WTC11 (cell line): ENCODE results near the gene FGF22. TPM values are rescaled to one million over a fixed set of nuclear protein-coding genes. Genes with fewer than 3 reads are reported as not detected.

ENCODE experiments used
- ATAC-seq: fragments of 200-7000 bp; cut with Tn5 transposase; 2 replicates; pipeline ENCODE4 v1.10.0; 2021; ENCODE audit warnings: mild to moderate bottlenecking, moderate library complexity
- CTCF ChIA-PET: fragments of 300-600 bp; sonication (Branson Sonifier 250); formaldehyde crosslinking; loops from one replicate; lab custom pipeline; 2021; ENCODE audit warnings: antibody characterized with exemption; lab: Charles Lee
- POLR2A ChIA-PET: fragments of 350-600 bp; sonication (Branson Sonifier 250); formaldehyde crosslinking; loops from one replicate; lab custom pipeline; 2021; ENCODE audit warnings: antibody characterized with exemption; lab: Charles Lee
- DNase-seq: peaks from one replicate; pipeline ENCODE4 v3.0.0; 2021; ENCODE audit warnings: low spot score
- H3K27ac Mint-ChIP-seq: 2 replicates; pipeline ENCODE4 v1.8.0; 2021; ENCODE audit warnings: mixed read lengths
- H3K27me3 Mint-ChIP-seq: 2 replicates; pipeline ENCODE4 v1.8.0; 2021; ENCODE audit warnings: low read depth, mild to moderate bottlenecking, moderate library complexity, mixed read lengths
- H3K36me3 Mint-ChIP-seq: 2 replicates; pipeline ENCODE4 v1.8.0; 2021; ENCODE audit warnings: mixed read lengths
- H3K4me1 Mint-ChIP-seq: 2 replicates; pipeline ENCODE4 v1.8.0; 2022; ENCODE audit warnings: mixed read lengths
- H3K4me3 Mint-ChIP-seq: 2 replicates; pipeline ENCODE4 v1.8.0; 2021; ENCODE audit warnings: mild to moderate bottlenecking, moderate library complexity, mixed read lengths
- H3K9me3 Mint-ChIP-seq: 2 replicates; pipeline ENCODE4 v1.8.0; 2021; ENCODE audit warnings: mixed read lengths
- CREM ChIP-seq: sonication (generic); formaldehyde crosslinking; IDR thresholded peaks from 2 replicates; pipeline ENCODE4 v1.8.1; 2022; ENCODE audit warnings: mild to moderate bottlenecking, missing genetic modification reagents, moderate library complexity
- CTCF ChIP-seq: fragments of 200-600 bp; IDR thresholded peaks from 2 replicates; pipeline ENCODE4 v1.8.0; 2022; ENCODE audit warnings: antibody characterized with exemption
- E2F4 ChIP-seq: sonication (generic); formaldehyde crosslinking; IDR thresholded peaks from 2 replicates; pipeline ENCODE4 v1.8.1; 2022; ENCODE audit warnings: low read depth, mild to moderate bottlenecking, moderate library complexity, missing genetic modification reagents, borderline replicate concordance
- E2F5 ChIP-seq: sonication (generic); formaldehyde crosslinking; IDR thresholded peaks from 2 replicates; pipeline ENCODE4 v1.8.1; 2022; ENCODE audit warnings: mild to moderate bottlenecking, moderate library complexity, missing genetic modification reagents
- EMX1 ChIP-seq: fragments of 250-450 bp; sonication (Bioruptor Pico); IDR thresholded peaks from 2 replicates; pipeline ENCODE4 v1.8.0; 2021; ENCODE audit warnings: mild to moderate bottlenecking
- ESRRA ChIP-seq: sonication (generic); formaldehyde crosslinking; IDR thresholded peaks from 2 replicates; pipeline ENCODE4 v1.8.1; 2022; ENCODE audit warnings: mild to moderate bottlenecking, missing genetic modification reagents, borderline replicate concordance
- FOXP1 ChIP-seq: sonication (generic); formaldehyde crosslinking; IDR thresholded peaks from 2 replicates; pipeline ENCODE4 v1.8.0; 2022; ENCODE audit warnings: missing genetic modification reagents, mild to moderate bottlenecking, moderate library complexity, borderline replicate concordance
- FOXP4 ChIP-seq: sonication (generic); formaldehyde crosslinking; IDR thresholded peaks from 2 replicates; pipeline ENCODE4 v1.8.0; 2022; ENCODE audit warnings: mild to moderate bottlenecking, missing genetic modification reagents
- GRHL2 ChIP-seq: fragments of 250-450 bp; sonication (Bioruptor Pico); IDR thresholded peaks from 2 replicates; pipeline ENCODE4 v1.8.0; 2022; ENCODE audit warnings: mild to moderate bottlenecking, moderate library complexity; ENCODE audit not compliant: insufficient replicate concordance, severe bottlenecking
- MAX ChIP-seq: sonication (generic); formaldehyde crosslinking; IDR thresholded peaks from 2 replicates; pipeline ENCODE4 v1.8.0; 2022; ENCODE audit warnings: mild to moderate bottlenecking, missing genetic modification reagents
- NFYB ChIP-seq: sonication (generic); formaldehyde crosslinking; conservative IDR thresholded peaks from 2 replicates; pipeline ENCODE4 v1.8.0; 2022; ENCODE audit warnings: low read depth, missing genetic modification reagents
- RELA ChIP-seq: sonication (generic); formaldehyde crosslinking; IDR thresholded peaks from 2 replicates; pipeline ENCODE4 v1.8.1; 2022; ENCODE audit warnings: missing genetic modification reagents, mild to moderate bottlenecking, borderline replicate concordance
- RORB ChIP-seq: fragments of 250-450 bp; sonication (Bioruptor Pico); IDR thresholded peaks from 2 replicates; pipeline ENCODE4 v1.9.0; 2021; ENCODE audit warnings: mild to moderate bottlenecking
- SMAD3 ChIP-seq: sonication (generic); formaldehyde crosslinking; IDR thresholded peaks from 2 replicates; pipeline ENCODE4 v1.8.0; 2022; ENCODE audit warnings: missing genetic modification reagents, mild to moderate bottlenecking, borderline replicate concordance
- SP1 ChIP-seq: sonication (generic); formaldehyde crosslinking; conservative IDR thresholded peaks from 2 replicates; pipeline ENCODE4 v1.8.1; 2022; ENCODE audit warnings: missing genetic modification reagents
- TEAD4 ChIP-seq: sonication (generic); formaldehyde crosslinking; IDR thresholded peaks from 2 replicates; pipeline ENCODE4 v1.8.0; 2022; ENCODE audit warnings: mild to moderate bottlenecking, missing genetic modification reagents
- TP53 ChIP-seq: sonication (generic); formaldehyde crosslinking; IDR thresholded peaks from 2 replicates; pipeline ENCODE4 v1.8.1; 2023; ENCODE audit warnings: mild to moderate bottlenecking, missing genetic modification reagents
- ZBTB21 ChIP-seq: sonication (generic); formaldehyde crosslinking; IDR thresholded peaks from 2 replicates; pipeline ENCODE4 v1.8.1; 2023; ENCODE audit warnings: mild to moderate bottlenecking, missing genetic modification reagents, borderline replicate concordance
- ZNF219 ChIP-seq: sonication (generic); formaldehyde crosslinking; IDR thresholded peaks from 2 replicates; pipeline ENCODE4 v1.8.0; 2023; ENCODE audit warnings: missing genetic modification reagents, mild to moderate bottlenecking, borderline replicate concordance
- ZNF232 ChIP-seq: sonication (generic); formaldehyde crosslinking; IDR thresholded peaks from 2 replicates; pipeline ENCODE4 v1.8.0; 2022; ENCODE audit warnings: mild to moderate bottlenecking, missing genetic modification reagents
- ZNF396 ChIP-seq: fragments of 250-450 bp; sonication (Bioruptor Pico); IDR thresholded peaks from 2 replicates; pipeline ENCODE4 v1.8.0; 2021; ENCODE audit warnings: mild to moderate bottlenecking, moderate library complexity, borderline replicate concordance
- ZNF423 ChIP-seq: fragments of 250-450 bp; sonication (Bioruptor Pico); IDR thresholded peaks from 2 replicates; pipeline ENCODE4 v2.1.2; 2022; ENCODE audit warnings: mild to moderate bottlenecking, moderate library complexity
- ZNF532 ChIP-seq: fragments of 250-450 bp; sonication (Bioruptor Pico); IDR thresholded peaks from 2 replicates; pipeline ENCODE4 v1.9.0; 2021; ENCODE audit warnings: mild to moderate bottlenecking, borderline replicate concordance
- total RNA-seq: library from RNA; stranded (reverse); gene quantifications from 3 replicates; pipeline ENCODE4 v1.2.3, GENCODE V29; 2021

The FGF22 gene
- total RNA-seq, 1 experiment from 2014 or later: 1.6 TPM

- TF ChIP-seq E2F4 (CRISPR knock-in tag): 0 out of 2 replicates have a peak, but pooled peaks have one; percentile 38
- TF ChIP-seq EMX1 (CRISPR knock-in tag): no peak
- peak; percentile 16; the same call in 1 of the 2 replicates for TF ChIP-seq ESRRA (CRISPR knock-in tag)
- TF ChIP-seq ZNF423 (CRISPR knock-in tag): no peak
- no peak for TF ChIP-seq GRHL2
- TF ChIP-seq SP1 (CRISPR knock-in tag): no peak
- TF ChIP-seq NFYB (CRISPR knock-in tag): no peak
- TF ChIP-seq ZNF396: no peak
- TF ChIP-seq ZNF219 (CRISPR knock-in tag): no peak
- TF ChIP-seq E2F5 (CRISPR knock-in tag): peak; percentile 34; the same call in 1 of the 2 replicates
- TF ChIP-seq MAX (CRISPR knock-in tag): no peak; the same call in 1 of the 2 replicates
Observed at GRCh38 chr19:662207-662961, 22.7 kb downstream of the FGF22 start (continued).

- peak within 1 kb of the TSS; percentile 86 for H3K27ac Mint-ChIP-seq
- CTCF ChIA-PET: interaction anchor here (0.8 to 1.8 kb wide), 10 partner anchors 15 to 79 kb away, joined by 3 to 26 read pairs (median 5); no protein-coding TSS in a partner anchor
- TF ChIP-seq FOXP1 (CRISPR knock-in tag): no peak
- TF ChIP-seq ZNF532: no peak
- peak; percentile 11; the same call in 1 of the 2 replicates for TF ChIP-seq FOXP4 (CRISPR knock-in tag)
- TF ChIP-seq ZNF423 (CRISPR knock-in tag): no peak
- TF ChIP-seq TEAD4 (CRISPR knock-in tag): no peak
- TF ChIP-seq RELA (CRISPR knock-in tag): no peak
- no peak for TF ChIP-seq ZNF232 (CRISPR knock-in tag)
- no peak for TF ChIP-seq RORB (CRISPR knock-in tag)
- no peak for TF ChIP-seq SMAD3 (CRISPR knock-in tag)
- no peak for TF ChIP-seq TP53 (CRISPR knock-in tag)
- no peak for TF ChIP-seq CTCF
- TF ChIP-seq ZBTB21: no peak
- TF ChIP-seq MAX (CRISPR knock-in tag): no peak
- TF ChIP-seq EMX1 (CRISPR knock-in tag): peak; percentile 43; the same call in 1 of the 2 replicates
- TF ChIP-seq ZNF396: no peak
- peak; percentile 33; the same call in 1 of the 2 replicates for TF ChIP-seq CREM (CRISPR knock-in tag)
Observed at GRCh38 chr19:662962-663681, 23.4 kb downstream of the FGF22 start, which contains the start of gene RNF126. Gene RNF126 (minus strand): TSS chr19:663214. CDS start chr19:663121, 93 bp downstream.

More at GRCh38 chr19:662962-663681, 23.4 kb downstream of the FGF22 start, which contains the start of gene RNF126:
- Mint-ChIP-seq H3K27me3 (peaks cover 21% of the 10 kb centered on the region), H3K9me3 (no peaks in the 10 kb centered on the region), H3K36me3 (no peaks in the 10 kb centered on the region), H3K4me3 (peak within 1 kb of the TSS; percentile 82), H3K4me1 (peaks cover 20% of the 10 kb centered on the region)
- ATAC-seq (peak; percentile 80), DNase-seq (peak; percentile 88)
- POLR2A ChIA-PET: interaction anchor here (1.3 kb wide), 1 partner anchor 79 kb away, joined by 3 read pairs; no protein-coding TSS in a partner anchor
